Measurements from ENCODE around the gene TREML1.

DNA sequence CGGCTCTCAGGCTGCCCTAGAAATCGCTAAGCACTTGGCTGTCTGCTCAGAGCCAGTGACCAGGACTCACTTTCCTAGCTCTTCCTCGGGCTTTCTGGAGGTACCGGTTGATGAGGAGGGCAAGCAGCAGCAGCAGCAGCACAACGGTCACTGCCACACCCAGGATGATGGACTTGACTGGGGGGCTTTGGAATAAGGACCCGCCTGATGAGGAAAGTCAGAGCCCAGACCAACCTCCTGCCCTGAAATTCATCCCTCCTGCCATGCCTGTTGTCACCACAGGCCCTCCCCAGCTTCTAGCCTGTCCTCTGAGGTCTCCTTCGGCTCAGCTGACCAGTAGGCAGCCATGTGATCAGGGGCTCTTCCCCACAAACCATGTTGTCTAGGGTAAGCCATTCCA, 30.6 kb upstream of the TREML1 start:
- TF ChIP-seq POLR2A (IDR thresholded peaks at IDR 0.05) (no peak), EP300 (IDR thresholded peaks at IDR 0.05) (no peak)
- TF ChIP-seq, protein P1, sequence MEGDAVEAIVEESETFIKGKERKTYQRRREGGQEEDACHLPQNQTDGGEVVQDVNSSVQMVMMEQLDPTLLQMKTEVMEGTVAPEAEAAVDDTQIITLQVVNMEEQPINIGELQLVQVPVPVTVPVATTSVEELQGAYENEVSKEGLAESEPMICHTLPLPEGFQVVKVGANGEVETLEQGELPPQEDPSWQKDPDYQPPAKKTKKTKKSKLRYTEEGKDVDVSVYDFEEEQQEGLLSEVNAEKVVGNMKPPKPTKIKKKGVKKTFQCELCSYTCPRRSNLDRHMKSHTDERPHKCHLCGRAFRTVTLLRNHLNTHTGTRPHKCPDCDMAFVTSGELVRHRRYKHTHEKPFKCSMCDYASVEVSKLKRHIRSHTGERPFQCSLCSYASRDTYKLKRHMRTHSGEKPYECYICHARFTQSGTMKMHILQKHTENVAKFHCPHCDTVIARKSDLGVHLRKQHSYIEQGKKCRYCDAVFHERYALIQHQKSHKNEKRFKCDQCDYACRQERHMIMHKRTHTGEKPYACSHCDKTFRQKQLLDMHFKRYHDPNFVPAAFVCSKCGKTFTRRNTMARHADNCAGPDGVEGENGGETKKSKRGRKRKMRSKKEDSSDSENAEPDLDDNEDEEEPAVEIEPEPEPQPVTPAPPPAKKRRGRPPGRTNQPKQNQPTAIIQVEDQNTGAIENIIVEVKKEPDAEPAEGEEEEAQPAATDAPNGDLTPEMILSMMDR (IDR thresholded peaks at IDR 0.05), result no peak
